GF-D8 (cell line): ENCODE measurements around the gene CD160.
A peak's percentile ranks its signal among the peaks of the same experiment; 100 is the strongest.
"Not testable (repeated sequence)": the region's sequence is repeated elsewhere in the genome, so short reads cannot be mapped to it uniquely, and the experiment has no call there.

ENCODE experiments used
- DNase-seq: peaks from one replicate; lab custom pipeline; 2025; lab: John Stamatoyannopoulos, UW

CD160 gene

GRCh38 chr1:145710291-145711027, 8.8 kb upstream of the CD160 start:
- no peak for DNase-seq

DNA sequence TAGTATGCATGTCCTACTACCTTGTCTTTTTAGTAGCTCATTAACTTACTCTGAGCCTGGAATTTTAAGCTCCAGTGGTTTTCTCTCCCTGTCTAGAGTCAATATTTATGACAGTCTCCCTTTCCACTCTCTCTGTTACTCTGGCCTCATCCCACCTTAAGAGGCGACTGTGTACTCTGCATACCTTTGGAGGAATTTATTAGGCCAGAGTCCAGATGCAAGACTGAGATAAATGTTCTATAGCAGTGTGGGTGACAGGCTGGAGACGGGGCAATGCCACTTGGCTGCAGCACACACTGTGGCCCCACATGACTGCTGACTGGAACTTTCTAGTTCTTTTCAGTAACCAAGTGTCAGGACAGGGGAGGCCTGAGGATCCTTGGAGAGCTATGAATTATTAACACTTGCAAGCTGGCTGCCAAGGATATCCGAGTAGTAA, 8.1 kb upstream of the CD160 start:
- no peak for DNase-seq

DNA sequence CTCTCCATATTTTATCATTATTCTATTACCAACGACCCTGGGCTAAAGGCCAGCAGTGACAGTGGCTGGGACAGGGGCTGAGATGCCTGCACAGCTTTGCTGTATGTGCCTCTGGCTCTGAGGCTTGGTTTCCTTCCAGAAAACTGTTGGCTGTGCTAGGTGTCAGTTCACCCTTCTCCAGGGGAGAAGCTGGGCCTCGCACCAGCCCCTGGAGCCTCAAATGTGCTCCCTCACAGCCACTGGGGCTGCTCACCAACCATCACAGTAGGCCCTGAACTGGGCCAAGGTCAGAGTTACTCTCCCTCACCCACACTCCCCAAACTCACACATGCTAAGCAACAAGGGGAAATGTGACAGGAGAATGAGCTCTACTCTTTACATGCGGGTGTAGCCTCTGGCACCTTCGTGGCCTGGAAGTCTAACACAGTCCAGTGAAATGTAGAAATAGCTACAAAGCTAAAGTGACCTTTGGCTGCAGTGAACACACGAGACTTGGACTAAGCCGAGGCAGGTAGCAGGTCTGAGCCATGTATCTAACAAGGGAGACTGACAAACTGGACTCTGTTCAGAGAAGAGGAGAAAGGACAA, 4.7 kb upstream of the CD160 start:
- DNase-seq: no peak

DNA sequence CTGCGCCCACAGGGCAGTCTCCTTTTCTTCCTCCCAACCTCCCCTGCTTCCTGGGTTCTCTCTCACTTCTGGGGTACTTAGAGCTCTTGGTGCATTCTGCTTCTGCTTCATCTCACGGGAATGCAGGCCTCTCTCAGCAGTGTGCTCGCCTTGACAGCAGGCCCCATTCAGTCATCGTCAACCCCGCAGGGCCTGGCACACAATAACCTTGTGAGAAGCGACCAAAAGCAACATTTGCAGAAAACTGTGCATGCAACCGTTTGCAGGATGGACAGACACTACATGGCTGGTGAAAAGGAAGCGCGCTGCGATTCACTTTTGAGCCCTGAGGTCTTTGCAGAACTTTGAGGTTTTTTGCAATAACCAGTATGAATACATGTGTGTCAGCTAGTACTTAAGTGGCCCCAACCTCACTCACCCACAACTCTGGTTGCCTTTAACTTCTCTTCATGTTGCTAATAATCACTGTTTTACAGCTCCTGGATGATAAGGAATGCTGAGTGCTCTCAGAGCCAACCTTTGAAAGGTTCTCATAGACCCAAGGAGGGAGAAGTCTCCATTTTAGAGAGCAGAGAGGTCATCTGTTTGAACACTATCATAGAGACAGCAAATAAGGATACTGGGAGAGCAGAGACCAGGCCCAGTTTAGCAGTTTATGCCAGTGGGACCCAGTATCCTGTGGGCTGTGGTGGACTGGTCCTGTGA, 2.5 kb upstream of the CD160 start:
- no peak for DNase-seq

DNA sequence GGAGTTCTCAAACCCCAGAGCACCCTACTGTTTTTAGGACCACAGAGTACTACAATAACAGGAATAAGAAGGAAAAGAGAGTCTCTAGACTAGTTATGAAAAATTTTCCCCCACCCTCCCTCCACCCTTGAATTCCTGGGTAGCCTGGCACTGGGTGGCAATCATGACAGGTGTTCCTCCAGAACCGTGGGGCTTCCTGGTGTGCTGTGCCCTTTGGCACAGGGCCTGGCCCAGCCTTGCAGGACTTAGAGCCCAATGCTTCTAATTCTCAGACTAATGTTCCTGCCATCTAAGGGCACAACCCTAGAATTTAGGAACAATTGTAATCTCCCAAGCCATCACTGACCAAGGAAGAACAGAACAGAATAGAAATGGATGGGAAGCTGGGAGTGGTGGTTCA, 1.5 kb upstream of the CD160 start:
- DNase-seq: no peak

DNA sequence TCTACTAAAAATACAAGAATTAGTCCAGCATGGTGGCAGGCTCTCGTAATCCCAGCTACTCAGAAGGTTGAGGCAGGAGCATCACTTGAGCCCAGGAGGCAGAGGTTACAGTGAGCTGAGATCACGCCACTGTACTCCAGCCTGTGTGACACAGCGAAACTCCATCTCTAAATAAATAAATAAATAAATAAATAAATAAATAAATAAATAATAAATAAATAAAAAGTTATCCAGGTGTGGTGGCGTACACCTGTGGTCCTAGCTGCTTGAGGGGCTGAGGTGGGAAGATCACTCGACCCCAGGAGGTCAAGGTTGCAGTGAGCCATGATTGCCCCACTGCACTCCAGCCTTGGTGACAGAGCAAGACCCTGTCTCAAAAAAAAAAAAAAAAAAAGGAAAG, 834 bp upstream of the CD160 start:
- not testable (repeated sequence) for DNase-seq

DNA sequence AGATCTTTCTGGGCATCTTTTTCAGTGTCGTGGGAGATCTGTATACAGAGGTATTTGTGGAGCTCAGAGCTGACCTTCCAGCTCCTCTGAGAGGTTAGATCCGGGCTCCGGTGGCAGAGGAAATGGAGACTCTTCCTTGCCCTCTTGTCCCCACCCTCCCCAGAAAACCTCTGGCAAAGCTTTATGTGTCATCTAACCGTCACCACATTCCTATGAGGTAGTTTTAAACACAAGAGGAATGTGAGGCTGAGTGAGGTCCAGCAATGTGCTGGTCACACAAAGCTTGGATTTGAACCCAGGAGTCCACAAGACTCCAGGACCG, 1.2 kb downstream of the CD160 start:
- DNase-seq: no peak

- DNase-seq: no peak
Observed at GRCh38 chr1:145720878-145721671, 1.8 kb downstream of the CD160 start.

DNA sequence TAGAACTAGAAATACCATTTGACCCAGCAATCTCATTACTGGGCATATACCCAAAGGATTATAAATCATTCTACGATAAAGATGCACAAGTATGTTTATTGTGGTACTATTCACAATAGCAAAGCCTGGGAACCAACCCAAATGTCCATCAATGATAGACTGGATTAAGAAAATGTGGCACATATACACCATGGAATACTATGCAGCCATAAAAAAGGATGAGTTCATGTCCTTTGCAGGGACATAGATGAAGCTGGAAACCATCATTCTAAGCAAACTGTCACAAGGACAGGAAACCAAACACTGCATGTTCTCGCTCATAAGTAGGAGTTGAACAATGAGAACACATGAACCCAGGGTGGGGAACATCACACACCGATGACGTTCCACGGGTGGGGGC, 6.9 kb downstream of the CD160 start:
- not testable (repeated sequence) for DNase-seq

- DNase-seq: no peak
Observed at GRCh38 chr1:145729196-145729595, 9.9 kb downstream of the CD160 start.

- no peak for DNase-seq
Observed at GRCh38 chr1:145729666-145730436, 10.6 kb downstream of the CD160 start.

DNA sequence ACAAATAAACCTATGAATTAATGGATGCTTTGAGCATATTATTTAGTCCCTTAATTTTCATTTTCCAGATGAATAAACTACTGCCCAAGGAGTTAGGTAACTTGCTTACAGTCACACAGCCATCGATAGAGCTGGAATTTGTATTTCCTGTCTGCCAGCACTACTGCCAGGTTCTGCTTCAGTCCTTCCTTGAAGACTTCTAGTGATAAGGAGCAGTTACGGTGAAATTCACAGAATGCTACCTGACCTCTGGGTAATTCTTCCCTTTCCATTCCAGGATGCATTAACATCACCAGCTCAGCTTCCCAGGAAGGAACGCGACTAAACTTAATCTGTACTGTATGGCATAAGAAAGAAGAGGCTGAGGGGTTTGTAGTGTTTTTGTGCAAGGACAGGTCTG, 11.2 kb downstream of the CD160 start:
- DNase-seq: no peak

- DNase-seq: no peak
Observed at GRCh38 chr1:145730900-145731299, 11.6 kb downstream of the CD160 start.

DNA sequence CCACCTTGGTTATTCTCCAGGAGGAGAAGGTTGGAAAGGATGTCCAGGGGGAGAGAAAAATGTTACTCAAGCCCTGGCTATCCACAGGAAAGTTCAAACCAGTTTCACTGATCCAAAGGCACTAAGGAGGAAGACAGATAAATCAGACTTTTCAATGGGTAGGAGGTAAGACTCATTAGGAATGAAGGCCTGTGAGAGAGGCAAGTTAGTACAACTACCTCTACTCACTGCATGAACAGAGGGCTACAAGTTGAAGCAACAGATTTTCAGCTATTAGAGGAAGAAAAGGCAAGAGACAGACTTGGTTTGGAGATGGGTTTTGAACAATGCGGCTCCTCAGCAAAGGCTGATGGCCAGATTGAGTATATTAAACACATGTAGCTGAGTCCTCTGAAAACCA, 16.9 kb downstream of the CD160 start:
- no peak for DNase-seq

DNA sequence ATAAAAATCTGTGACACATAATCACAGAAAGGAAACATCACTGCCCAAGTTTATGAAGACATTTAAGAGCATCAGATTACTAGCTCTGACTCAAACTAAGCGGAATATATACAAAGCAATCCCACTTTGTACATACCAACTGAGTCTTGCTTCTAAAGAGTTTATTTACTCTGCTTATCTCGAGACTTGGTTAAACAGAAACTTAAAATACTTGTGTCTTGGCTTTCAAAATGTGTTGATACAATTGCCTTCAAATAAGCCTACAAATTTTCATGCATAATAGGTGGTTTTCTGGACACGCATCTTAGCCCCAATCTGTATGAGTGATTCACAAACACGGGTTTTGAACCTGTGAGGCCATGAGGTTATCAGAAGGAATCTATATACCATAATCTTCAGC, 21.0 kb downstream of the CD160 start:
- no peak for DNase-seq

- peak; percentile 16 for DNase-seq
Observed at GRCh38 chr1:145747398-145748247, 28.3 kb downstream of the CD160 start.

GRCh38 chr1:145750426-145750825, 31.1 kb downstream of the CD160 start:
- DNase-seq: no peak

DNA sequence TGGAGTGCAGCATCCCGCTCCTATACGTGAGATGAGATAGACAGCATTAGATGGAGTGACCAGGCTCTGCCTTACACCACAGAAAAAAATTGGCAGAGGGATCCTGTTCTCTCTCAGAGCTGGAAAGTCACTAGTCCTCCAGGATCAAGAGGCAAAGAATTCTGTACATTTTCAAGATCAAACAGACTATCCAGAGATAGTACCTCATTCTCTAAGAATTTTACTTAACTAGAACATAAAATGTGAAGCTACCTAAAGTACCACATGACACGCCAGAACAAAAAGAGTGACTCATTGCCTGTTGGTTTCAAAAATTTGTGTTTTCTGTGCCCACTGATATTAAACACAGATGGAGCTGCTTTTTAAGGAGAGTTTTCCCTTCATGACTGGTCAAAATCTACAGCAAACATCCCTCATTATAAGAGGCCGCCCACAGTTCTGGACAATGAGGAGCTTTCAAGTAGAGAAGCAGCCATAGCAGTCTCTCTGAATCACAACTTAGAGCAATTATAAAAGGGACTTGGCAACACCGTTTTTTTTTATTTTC, 32.3 kb downstream of the CD160 start:
- no peak for DNase-seq

DNA sequence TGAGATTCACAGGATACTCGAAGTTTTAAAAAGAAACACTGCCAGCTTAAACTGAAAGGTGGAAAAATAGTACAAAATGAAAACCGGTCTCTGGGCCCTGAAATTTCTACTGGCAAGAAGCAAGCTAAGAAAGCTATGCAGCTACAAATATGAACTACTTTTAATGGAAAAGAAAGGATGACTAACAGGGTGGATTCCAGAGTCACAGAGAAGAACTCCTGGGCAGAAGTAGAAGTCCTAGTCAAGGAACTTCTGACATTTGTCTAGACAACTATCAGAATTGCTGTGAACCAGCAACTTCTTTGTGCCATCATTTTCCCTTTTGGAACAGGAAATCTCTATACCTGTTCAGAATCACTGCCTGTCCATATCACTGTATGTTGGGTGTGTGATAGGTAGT, 38.1 kb downstream of the CD160 start:
- DNase-seq: no peak

DNA sequence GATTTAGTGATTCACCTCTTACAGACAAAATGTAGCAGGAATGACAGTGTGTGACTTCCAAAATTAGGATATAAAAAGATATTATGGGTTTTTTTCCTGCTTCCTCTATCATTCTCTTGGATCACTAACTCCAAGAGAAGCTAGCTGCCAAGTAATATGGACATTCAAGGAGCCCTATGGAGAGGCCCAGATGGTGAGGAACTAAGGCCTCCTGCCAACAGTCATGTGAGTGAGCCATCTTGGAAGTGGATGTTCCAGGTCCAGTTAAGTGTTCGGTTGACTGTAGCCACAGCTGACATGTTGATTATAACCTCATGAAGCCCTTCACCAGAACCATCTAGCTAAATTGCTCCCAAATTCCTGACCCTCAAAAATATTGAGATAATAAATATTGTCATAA, 38.8 kb downstream of the CD160 start:
- DNase-seq: no peak

- no peak for DNase-seq
Observed at GRCh38 chr1:145758575-145758974, 39.3 kb downstream of the CD160 start.
